ENCODE data around the gene GPR17.

Gene GPR17

DNA sequence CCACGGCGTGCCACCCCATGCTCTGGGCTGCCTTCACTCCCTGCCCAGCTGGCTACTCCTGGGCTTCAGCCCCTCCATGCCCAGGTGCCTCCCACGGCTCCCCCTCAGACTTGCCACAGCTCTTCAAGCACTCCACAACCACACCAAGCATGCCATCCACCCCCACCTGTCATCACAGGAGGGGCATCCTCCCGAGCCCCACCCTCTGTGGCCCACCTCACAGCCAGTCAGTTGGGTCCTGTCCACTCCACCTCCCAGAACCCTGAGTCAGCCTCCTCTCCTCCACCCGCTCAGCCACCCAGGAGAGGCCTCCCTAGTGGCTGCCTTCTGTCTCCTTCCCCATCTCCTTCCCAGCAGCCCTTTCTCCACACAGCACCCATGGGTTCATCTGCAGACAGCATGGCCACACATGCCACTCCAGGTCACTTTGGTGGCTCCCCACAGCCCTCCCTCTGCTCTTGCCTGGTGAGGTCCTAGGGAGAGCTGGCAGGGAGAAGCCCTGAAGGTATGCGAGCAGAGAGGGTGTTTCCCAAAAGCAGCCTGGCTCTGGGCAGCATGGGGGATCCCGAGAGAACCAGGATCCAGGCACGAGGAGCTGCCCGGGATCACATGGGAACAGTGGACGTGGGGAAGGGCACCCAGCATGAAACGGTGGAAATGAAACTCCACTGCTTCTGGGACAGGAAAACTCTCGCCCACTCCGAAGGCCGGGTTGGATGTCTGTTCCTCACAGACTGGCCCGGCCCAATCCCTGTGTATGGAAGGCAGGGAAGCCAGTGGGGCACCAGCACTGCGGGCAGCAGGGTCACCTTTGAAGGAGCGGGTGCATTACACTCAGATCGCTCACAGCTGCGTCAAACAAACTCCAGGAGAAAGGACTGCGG is 26.6 kb downstream of the GPR17 start:
- DNase-seq: no peak

DNA sequence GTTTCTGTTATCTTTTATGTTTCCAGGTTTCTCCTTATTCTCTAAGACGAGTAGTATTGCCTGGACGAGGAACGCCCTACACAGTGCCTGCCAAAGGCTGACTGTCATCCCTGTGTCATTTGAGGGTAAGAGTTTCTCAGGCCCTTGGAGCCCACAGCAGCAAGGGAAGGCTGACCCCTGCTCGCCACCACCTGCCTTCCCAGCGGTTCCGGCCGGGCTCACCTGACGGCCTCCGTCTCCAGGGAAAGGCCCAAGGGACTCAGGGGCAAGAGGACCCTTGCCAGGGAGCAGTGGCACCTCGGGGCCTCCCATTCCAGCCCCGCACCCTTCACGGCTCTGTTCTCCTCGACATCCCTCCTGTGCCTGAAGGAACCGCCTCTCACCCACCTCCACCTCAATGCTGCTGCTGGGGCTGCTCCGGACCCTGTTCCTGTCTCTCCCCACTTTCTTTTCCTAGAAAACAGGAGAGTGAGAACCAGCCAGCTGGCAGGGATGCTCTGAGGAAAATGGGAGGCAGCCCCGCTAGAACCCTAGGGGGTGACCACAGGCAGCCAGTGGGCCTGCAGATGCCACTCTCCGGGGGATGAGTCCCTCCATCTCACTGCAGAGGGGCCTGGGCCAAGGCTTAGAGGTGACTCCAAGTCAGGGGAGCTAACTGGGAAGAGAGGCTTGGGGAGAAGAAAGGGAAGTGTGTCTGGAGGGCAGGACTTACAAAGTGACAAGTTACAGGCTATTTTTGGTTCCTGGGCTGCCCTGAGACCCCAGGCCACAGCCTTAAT is 27.5 kb downstream of the GPR17 start:
- DNase-seq: no peak

GRCh38 chr2:127674241-127675209 is 28.6 kb downstream of the GPR17 start:
- no peak for DNase-seq

DNA sequence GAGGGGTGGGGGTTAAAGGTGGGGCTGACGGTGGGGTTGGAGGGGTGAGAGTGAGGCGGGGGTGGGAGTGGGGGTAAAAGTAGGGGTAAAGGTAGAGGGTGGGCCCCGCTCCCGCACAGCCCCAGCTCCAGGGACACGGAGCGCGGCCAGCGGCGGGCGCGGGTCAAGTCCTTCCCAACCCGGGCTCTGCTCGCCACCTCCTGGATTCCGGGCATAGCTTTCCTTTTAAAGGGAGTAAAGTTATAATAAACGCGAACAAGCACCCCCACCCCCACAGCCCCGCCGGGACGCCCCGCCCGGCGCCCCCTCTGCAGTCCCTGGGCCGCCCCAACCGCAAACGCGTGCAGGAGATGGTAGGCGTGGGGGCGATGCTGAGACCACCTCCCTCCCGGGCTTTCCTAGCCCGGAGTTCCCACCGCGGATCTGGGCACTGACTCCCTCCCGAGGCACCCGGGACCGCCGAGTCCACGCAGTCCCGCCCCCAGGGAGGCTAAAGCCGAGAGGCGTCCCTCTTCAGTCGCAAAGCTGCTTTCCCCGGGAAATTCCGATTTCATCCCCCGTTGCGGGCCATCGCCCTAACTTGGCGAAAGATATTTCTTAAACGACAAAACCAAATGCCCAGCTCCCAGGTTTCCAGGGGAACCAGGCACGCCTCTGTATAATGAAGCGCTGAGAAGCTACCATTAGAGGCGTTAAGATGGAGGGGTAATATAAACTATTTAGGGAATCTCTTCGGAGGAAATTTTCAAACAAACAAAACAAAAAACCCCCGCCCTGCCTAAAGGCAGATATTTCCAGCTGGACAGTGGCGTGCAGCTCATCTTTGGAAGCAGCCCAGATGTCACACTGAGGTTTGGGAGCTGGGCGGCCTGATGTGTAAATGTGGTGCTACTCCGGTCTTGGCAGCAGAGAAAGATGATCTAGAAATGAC is 29.6 kb downstream of the GPR17 start, which contains the start of gene LIMS2:
Gene LIMS2, minus strand, starts transcription at position 200 of the 931 bp plus-strand sequence. CDS start 506 bp downstream, outside the sequence.
- DNase-seq: no peak

DNA sequence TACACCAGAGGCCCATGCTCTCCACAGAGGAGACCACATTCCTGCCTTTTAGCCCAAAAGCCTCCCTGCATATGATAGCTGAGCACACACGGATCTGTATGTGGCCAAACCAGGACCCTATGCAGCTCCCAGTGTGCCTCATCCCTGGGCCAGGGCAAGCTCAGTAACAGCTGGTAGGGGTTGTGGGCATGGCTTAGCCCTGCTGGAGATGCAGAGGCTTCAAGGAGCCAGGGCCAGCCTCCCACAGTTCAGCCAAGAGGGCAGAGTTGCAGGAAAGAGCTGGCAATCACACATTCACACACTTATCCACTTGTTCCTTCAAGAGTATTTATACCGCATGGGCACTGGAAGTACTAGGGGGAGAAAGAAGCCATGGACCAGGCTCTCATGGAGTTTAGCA is 31.0 kb downstream of the GPR17 start:
- no peak for DNase-seq

DNA sequence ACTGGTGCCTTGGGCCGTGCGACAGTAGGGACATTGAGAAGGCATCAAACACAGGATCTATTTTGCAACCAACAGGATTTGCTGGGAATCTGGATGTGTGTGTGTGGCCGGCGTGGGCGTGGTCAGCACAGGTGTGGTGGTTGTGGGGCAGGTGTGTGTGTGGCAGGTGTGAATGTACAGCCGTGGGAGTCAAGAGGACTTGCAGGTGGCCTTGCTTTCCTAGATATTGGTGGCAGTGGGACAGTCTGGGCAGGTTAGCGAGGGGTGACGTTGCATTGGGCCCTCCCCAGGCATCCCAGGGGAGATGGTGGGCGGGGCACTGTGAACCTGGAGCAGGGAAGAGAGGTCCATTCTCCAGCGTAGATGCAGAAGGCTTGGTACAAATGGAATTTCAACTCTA is 32.6 kb downstream of the GPR17 start:
- DNase-seq: no peak

- no peak for DNase-seq
Observed at GRCh38 chr2:127678991-127679390, 33.0 kb downstream of the GPR17 start.

DNA sequence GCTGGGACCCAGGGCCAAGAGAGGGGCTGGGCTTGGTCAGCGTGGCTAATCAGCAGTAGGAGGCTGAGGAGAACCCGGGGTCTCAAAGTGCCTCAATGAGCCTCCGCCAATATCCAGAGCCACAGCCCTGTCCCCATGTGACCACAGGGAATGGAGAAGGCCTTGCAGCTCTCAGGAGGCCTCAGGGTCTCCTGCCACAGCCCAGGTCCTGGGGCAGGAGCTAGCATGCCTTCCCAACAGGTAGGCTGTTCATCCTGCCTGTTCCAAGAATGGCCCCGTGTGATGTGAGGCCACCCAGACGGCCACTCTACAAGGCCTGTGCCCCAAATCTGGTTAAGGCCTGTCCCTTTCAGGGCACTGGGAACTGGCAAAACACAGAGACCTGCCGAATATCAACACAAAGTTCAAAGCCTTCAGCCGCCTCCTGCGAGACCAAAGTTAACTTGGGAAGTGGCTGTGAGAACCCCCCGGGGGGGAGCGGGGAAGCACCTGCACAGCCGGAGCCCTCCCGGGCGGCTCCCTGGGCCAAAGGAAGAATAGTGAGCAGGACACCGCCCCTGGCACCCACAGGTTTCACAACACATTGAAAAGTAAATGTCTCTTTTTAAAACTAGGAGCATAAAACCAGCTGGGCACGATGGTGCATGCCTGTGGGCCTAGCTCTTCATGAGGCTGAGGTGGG is 33.9 kb downstream of the GPR17 start:
- DNase-seq: no peak

- DNase-seq: no peak
Observed at GRCh38 chr2:127680706-127681287, 34.8 kb downstream of the GPR17 start.

DNA sequence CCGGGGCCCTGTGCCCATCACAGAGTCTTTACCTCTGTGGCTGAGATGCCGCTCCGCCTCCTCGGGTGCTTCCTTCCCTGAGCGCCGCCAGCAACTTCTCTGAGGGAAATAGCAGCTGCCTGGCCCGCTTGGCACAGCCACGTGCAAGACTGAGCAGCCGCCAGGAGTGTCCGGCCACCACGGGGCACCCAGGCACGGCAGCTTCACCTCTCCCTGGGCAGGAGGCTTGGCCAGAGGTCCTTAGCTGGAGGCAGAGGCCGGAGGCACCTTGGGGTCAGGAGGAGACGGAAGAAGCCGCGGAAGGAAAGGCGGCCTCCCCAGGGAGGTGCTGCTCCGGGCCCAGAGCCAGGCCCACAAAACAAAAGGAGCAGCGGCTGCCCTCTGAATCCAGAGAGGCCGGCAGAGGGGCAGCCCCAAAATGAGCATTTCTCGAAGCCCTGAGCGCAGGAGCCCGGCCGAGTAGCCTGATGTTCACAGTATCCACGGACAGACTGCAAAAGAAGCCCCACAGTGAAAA is 35.4 kb downstream of the GPR17 start:
- no peak for DNase-seq

GRCh38 chr2:127681976-127682857 is 36.3 kb downstream of the GPR17 start:
- no peak for DNase-seq

DNA sequence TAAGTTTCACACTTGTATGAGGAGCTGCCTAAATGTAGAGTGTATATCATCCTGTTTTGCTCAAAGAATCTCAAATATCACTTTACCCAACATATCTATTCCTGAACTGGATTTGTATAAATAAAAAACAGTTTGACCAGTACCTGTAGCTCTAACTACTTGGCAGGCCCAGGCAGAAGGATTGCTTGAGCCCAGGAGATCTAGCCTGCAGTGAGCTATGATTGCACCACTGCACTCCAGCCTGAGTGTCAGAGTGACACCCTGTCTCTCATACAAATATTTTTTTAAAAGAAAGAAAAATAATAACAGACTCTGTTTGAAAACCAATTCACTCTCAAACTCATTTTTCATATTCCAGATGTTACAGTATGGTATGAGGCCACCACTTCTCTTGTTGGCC is 37.1 kb downstream of the GPR17 start:
- DNase-seq: no peak

DNA sequence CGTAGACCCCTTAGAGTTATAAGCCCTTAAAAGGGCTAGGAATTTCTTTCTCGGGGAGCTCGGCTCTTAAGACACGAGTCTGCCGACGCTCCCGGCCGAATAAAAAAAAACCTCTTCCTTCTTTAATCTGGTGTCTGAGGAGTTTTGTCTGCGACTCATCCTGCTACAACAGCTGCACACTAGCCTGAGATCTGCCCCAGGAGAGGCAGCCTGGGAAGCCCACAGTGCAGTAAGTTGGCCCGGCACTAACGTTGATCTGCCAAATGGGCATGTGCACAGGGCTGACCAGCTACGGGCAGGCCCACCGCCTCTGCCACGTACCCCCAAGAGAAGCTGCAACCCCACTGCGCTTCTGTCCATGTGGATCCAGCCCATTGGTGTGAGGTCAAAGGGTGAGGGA is 37.8 kb downstream of the GPR17 start:
- DNase-seq: no peak

DNA sequence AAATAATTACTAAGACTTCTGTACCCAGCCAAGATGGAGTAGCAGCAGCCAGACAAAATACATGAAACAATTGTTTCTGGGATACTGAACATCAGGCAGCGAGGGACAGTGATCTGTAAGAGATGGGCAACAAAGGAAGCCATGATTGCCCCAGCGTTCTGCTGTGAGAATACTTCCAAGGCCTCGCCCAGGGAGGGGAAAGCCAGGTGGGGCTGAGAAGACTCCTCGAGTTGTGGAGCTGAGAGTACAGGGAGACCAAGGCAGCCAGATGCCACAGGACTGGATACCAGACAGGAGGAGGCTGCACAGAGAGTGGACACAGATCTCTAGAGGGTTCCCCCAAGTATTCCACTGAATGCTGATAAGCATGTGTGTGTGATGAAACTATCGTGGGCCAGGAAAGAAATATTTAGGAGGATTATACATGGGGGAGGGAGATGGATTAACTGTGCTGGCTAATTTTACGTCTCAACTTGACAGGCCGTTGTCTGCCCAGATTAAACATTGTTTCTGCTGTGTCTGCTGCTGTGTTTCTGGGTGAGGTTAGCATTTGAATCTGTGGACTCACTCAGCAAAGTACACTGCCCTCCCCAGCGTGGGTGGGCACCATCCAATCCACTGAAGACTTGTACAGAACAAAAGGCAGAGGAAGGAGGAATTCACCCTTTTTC is 39.6 kb downstream of the GPR17 start:
- no peak for DNase-seq

- DNase-seq: no peak
Observed at GRCh38 chr2:127688405-127688804, 42.5 kb downstream of the GPR17 start.

- no peak for DNase-seq
Observed at GRCh38 chr2:127690696-127691095, 44.7 kb downstream of the GPR17 start.

GRCh38 chr2:127694986-127695385 is 49.0 kb downstream of the GPR17 start:
- no peak for DNase-seq
